GM12875 (cell line): Measurements from ENCODE around the gene ZNF827.

Experiments used
- H3K4me3 ChIP-seq: one replicate; pipeline ENCODE4 v1.5.1; 2011; ENCODE audit warnings: low read depth, low read length, control low read depth
- TF ChIP-seq, protein P1 (sequence below): IDR thresholded peaks from 2 replicates; pipeline ENCODE4 v1.5.1; 2011; ENCODE audit warnings: low read depth, mild to moderate bottlenecking, control low read depth, inconsistent platforms, low read length, moderate library complexity, borderline replicate concordance; ENCODE audit not compliant: insufficient read depth

The ZNF827 gene

GRCh38 chr4:145755802-145756201, 182.8 kb downstream of the ZNF827 start:
- H3K4me3 ChIP-seq: no peak overlapping the region
- TF ChIP-seq, protein P1, sequence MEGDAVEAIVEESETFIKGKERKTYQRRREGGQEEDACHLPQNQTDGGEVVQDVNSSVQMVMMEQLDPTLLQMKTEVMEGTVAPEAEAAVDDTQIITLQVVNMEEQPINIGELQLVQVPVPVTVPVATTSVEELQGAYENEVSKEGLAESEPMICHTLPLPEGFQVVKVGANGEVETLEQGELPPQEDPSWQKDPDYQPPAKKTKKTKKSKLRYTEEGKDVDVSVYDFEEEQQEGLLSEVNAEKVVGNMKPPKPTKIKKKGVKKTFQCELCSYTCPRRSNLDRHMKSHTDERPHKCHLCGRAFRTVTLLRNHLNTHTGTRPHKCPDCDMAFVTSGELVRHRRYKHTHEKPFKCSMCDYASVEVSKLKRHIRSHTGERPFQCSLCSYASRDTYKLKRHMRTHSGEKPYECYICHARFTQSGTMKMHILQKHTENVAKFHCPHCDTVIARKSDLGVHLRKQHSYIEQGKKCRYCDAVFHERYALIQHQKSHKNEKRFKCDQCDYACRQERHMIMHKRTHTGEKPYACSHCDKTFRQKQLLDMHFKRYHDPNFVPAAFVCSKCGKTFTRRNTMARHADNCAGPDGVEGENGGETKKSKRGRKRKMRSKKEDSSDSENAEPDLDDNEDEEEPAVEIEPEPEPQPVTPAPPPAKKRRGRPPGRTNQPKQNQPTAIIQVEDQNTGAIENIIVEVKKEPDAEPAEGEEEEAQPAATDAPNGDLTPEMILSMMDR: no peak

GRCh38 chr4:145743641-145744040, 195.0 kb downstream of the ZNF827 start:
- H3K4me3 ChIP-seq: no peak overlapping the region
- TF ChIP-seq, protein P1: no peak

- H3K4me3 ChIP-seq: no peak overlapping the region
- TF ChIP-seq, protein P1: no peak
Measured at GRCh38 chr4:145740806-145741205, 197.8 kb downstream of the ZNF827 start.

GRCh38 chr4:145739845-145740244, 198.8 kb downstream of the ZNF827 start:
- H3K4me3 ChIP-seq: no peak overlapping the region
- TF ChIP-seq, protein P1: no peak

GRCh38 chr4:145736241-145736831, 202.3 kb downstream of the ZNF827 start:
- H3K4me3 ChIP-seq: no peak overlapping the region
- TF ChIP-seq, protein P1: no peak

- TF ChIP-seq, protein P1: no peak
- H3K4me3 ChIP-seq: no peak overlapping the region
Measured at GRCh38 chr4:145735827-145736226, 202.8 kb downstream of the ZNF827 start.

DNA sequence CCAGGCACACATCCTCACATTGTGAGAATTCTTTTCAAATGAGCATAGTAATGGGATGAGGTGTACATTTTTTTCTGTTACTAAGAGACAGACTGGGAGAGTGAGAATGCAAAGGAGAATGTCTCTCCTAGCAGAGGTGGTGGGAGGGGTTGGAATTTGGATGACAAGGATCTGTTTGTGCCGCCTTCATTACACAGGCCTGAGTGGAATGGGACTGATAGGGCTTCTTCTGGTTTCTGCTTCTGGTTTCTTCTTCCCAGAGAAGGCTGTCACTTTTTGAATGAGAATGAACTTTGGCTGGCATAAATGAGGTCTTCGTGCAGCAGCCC, 203.3 kb downstream of the ZNF827 start:
- TF ChIP-seq, protein P1: no peak
- no peak overlapping the region for H3K4me3 ChIP-seq
